GM12878 (cell line): Measurements from ENCODE around the gene STAT5B. TPM values are rescaled to one million over a fixed set of nuclear protein-coding genes. Genes with fewer than 3 reads are reported as not detected.
A peak's percentile ranks its signal among the peaks of the same experiment; 100 is the strongest.

Experiments
- CBX5 ChIP-seq: sonication (generic); IDR thresholded peaks from 2 replicates; pipeline ENCODE4 v1.6.1; 2016; ENCODE audit warnings: low read depth, moderate library complexity, mild to moderate bottlenecking, inconsistent platforms
- EED ChIP-seq: sonication (generic); IDR thresholded peaks from 2 replicates; pipeline ENCODE4 v1.6.1; 2016; ENCODE audit warnings: antibody characterized with exemption, low read depth
- EGR1 ChIP-seq, 2 experiments: IDR thresholded peaks; 1 replicate in 1 of 2; 2 replicates in 1 of 2; pipeline ENCODE4 v1.6.1; 2011 to 2012; ENCODE audit warnings: low read depth in 2 of 2, low read length in 2 of 2, borderline replicate concordance in 1 of 2, mild to moderate bottlenecking in 1 of 2, moderate library complexity in 1 of 2
- ESRRA ChIP-seq: IDR thresholded peaks from 2 replicates; pipeline ENCODE4 v1.6.1; 2012; ENCODE audit warnings: mild to moderate bottlenecking, low read length, improper control_type of control experiment
- IKZF1 ChIP-seq: fragments of 450-650 bp; conservative IDR thresholded peaks from 2 replicates; pipeline ENCODE4 v1.6.1; 2017; ENCODE audit warnings: antibody characterized with exemption, mild to moderate bottlenecking
- MXI1 ChIP-seq: fragments of 150-350 bp; IDR thresholded peaks from 2 replicates; pipeline ENCODE4 v1.6.1; 2011; ENCODE audit warnings: low read depth, mild to moderate bottlenecking, inconsistent platforms, low read length, improper control_type of control experiment
- NBN ChIP-seq: fragments of 450-650 bp; IDR thresholded peaks from 2 replicates; pipeline ENCODE4 v1.6.1; 2016
- PML ChIP-seq: IDR thresholded peaks from 2 replicates; pipeline ENCODE4 v1.6.1; 2012; ENCODE audit warnings: low read length, inconsistent platforms
- RB1 ChIP-seq: fragments of 450-650 bp; formaldehyde crosslinking; IDR thresholded peaks from 2 replicates; pipeline ENCODE4 v1.6.1; 2017; ENCODE audit warnings: mild to moderate bottlenecking, borderline replicate concordance
- RELA ChIP-seq: fragments of 450-650 bp; IDR thresholded peaks from 2 replicates; pipeline ENCODE4 v1.8.0; 2014; ENCODE audit warnings: borderline replicate concordance; ENCODE audit not compliant: partially characterized antibody
- REST ChIP-seq: IDR thresholded peaks from 2 replicates; pipeline ENCODE4 v1.6.1; 2012; ENCODE audit warnings: mild to moderate bottlenecking, low read depth, low read length
- SMAD5 ChIP-seq: IDR thresholded peaks from 2 replicates; pipeline ENCODE4 v1.6.1; 2016; ENCODE audit warnings: antibody characterized with exemption, low read depth
- SPI1 ChIP-seq: IDR thresholded peaks from 2 replicates; pipeline ENCODE4 v1.6.1; 2011; ENCODE audit warnings: low read depth, mild to moderate bottlenecking, low read length, moderate library complexity, borderline replicate concordance; ENCODE audit not compliant: insufficient read depth
- TARDBP ChIP-seq: IDR thresholded peaks from 2 replicates; pipeline ENCODE4 v1.6.1; 2016; ENCODE audit warnings: borderline replicate concordance
- ZBED1 ChIP-seq: IDR thresholded peaks from 2 replicates; pipeline ENCODE4 v1.6.1; 2016; ENCODE audit warnings: borderline replicate concordance
- polyA plus RNA-seq, 11 experiments: library from polyadenylated mRNA; depleted of rRNA in 4 of 11; unstranded in 6 of 11; stranded (reverse) in 5 of 11; fragments of >200 nt; fragmentation: Nextera tagmentation in 4 of 11; fragmentation: Illumina TruSeq in 1 of 11; extraction: Ambion mirVana in 4 of 11; extraction: Trizol in 1 of 11; gene quantifications; 1 replicate in 1 of 11; 2 replicates in 10 of 11; pipeline versions ENCODE4 v1.2.1 to v1.2.3, GENCODE V29; 2011 to 2016; ENCODE audit warnings: inconsistent platforms in 2 of 11, missing spikeins in 2 of 11, low read depth in 1 of 11
- total RNA-seq, 4 experiments: library from RNA; depleted of rRNA in 3 of 4; stranded (reverse); fragments of >200 nt in 3 of 4; fragmentation: Illumina TruSeq in 1 of 4; extraction: Trizol in 1 of 4; gene quantifications; 2 replicates each; pipeline versions ENCODE4 v1.2.1 to v1.2.3, GENCODE V29; 2013 to 2021
- TF ChIP-seq, protein P1 (sequence below): fragments of 450-650 bp; IDR thresholded peaks from 2 replicates; pipeline ENCODE4 v1.6.1; 2017; ENCODE audit warnings: mild to moderate bottlenecking, moderate library complexity
- TF ChIP-seq, protein P2 (sequence below): fragments of 450-650 bp; IDR thresholded peaks from 2 replicates; pipeline ENCODE4 v1.6.1; 2017; ENCODE audit warnings: mild to moderate bottlenecking, low read depth, inconsistent platforms; ENCODE audit not compliant: poor library complexity, severe bottlenecking
- TF ChIP-seq, protein P3 (sequence below): fragments of 450-650 bp; formaldehyde crosslinking; IDR thresholded peaks from 2 replicates; pipeline ENCODE4 v1.4.0; 2020; ENCODE audit warnings: mild to moderate bottlenecking, moderate library complexity

The STAT5B gene
- total and polyA plus RNA-seq, 10 of the 15 experiments (the other 5 are each of a cell fraction or from before 2014, with no cell fraction given), result 11.0 to 69.6 (median 46.7) TPM

DNA sequence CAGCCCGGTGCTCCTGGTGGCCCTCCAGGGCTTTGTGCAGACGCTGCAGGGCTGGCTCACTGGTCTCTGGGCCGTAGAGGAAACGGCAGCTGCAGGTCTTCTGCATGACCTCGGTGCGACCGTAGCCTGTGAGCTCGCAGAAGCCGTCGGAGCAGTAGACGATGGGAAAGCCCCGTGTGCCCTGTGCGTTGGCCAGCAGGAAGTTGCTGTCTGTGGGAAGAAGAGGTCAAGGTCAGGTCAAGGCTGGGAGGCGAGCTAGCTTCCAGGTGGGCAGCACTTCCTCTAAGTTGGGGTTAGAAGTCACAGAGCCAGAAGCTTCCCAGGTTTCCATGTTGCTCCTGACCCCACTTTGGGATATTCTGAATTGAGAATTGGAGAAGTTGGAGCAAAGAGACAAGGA is 97.4 kb downstream of the STAT5B start (continued):
- TF ChIP-seq, protein P1, sequence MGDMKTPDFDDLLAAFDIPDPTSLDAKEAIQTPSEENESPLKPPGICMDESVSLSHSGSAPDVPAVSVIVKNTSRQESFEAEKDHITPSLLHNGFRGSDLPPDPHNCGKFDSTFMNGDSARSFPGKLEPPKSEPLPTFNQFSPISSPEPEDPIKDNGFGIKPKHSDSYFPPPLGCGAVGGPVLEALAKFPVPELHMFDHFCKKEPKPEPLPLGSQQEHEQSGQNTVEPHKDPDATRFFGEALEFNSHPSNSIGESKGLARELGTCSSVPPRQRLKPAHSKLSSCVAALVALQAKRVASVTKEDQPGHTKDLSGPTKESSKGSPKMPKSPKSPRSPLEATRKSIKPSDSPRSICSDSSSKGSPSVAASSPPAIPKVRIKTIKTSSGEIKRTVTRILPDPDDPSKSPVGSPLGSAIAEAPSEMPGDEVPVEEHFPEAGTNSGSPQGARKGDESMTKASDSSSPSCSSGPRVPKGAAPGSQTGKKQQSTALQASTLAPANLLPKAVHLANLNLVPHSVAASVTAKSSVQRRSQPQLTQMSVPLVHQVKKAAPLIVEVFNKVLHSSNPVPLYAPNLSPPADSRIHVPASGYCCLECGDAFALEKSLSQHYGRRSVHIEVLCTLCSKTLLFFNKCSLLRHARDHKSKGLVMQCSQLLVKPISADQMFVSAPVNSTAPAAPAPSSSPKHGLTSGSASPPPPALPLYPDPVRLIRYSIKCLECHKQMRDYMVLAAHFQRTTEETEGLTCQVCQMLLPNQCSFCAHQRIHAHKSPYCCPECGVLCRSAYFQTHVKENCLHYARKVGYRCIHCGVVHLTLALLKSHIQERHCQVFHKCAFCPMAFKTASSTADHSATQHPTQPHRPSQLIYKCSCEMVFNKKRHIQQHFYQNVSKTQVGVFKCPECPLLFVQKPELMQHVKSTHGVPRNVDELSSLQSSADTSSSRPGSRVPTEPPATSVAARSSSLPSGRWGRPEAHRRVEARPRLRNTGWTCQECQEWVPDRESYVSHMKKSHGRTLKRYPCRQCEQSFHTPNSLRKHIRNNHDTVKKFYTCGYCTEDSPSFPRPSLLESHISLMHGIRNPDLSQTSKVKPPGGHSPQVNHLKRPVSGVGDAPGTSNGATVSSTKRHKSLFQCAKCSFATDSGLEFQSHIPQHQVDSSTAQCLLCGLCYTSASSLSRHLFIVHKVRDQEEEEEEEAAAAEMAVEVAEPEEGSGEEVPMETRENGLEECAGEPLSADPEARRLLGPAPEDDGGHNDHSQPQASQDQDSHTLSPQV, result no peak
- TF ChIP-seq EGR1 (IDR thresholded peaks at IDR 0.05; ENCODE audit: borderline replicate concordance in 1 of 2, low read depth in 2 of 2, low read length in 2 of 2), result no peak
- TF ChIP-seq SPI1, result peak; percentile 36; the same call in 1 of the 2 replicates
- TF ChIP-seq IKZF1, result peak; percentile 79; the same call in 1 of the 2 replicates
- TF ChIP-seq, protein P2, sequence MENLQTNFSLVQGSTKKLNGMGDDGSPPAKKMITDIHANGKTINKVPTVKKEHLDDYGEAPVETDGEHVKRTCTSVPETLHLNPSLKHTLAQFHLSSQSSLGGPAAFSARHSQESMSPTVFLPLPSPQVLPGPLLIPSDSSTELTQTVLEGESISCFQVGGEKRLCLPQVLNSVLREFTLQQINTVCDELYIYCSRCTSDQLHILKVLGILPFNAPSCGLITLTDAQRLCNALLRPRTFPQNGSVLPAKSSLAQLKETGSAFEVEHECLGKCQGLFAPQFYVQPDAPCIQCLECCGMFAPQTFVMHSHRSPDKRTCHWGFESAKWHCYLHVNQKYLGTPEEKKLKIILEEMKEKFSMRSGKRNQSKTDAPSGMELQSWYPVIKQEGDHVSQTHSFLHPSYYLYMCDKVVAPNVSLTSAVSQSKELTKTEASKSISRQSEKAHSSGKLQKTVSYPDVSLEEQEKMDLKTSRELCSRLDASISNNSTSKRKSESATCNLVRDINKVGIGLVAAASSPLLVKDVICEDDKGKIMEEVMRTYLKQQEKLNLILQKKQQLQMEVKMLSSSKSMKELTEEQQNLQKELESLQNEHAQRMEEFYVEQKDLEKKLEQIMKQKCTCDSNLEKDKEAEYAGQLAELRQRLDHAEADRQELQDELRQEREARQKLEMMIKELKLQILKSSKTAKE, result peak; percentile 90
- TF ChIP-seq REST, result no peak
- no peak for TF ChIP-seq TARDBP
- no peak for TF ChIP-seq MXI1
- TF ChIP-seq ZBED1, result no peak
- TF ChIP-seq ESRRA, result peak; percentile 96
- TF ChIP-seq PML, result no peak
- TF ChIP-seq, protein P3, sequence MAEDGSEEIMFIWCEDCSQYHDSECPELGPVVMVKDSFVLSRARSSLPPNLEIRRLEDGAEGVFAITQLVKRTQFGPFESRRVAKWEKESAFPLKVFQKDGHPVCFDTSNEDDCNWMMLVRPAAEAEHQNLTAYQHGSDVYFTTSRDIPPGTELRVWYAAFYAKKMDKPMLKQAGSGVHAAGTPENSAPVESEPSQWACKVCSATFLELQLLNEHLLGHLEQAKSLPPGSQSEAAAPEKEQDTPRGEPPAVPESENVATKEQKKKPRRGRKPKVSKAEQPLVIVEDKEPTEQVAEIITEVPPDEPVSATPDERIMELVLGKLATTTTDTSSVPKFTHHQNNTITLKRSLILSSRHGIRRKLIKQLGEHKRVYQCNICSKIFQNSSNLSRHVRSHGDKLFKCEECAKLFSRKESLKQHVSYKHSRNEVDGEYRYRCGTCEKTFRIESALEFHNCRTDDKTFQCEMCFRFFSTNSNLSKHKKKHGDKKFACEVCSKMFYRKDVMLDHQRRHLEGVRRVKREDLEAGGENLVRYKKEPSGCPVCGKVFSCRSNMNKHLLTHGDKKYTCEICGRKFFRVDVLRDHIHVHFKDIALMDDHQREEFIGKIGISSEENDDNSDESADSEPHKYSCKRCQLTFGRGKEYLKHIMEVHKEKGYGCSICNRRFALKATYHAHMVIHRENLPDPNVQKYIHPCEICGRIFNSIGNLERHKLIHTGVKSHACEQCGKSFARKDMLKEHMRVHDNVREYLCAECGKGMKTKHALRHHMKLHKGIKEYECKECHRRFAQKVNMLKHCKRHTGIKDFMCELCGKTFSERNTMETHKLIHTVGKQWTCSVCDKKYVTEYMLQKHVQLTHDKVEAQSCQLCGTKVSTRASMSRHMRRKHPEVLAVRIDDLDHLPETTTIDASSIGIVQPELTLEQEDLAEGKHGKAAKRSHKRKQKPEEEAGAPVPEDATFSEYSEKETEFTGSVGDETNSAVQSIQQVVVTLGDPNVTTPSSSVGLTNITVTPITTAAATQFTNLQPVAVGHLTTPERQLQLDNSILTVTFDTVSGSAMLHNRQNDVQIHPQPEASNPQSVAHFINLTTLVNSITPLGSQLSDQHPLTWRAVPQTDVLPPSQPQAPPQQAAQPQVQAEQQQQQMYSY (CRISPR knock-in tag), result no peak
- TF ChIP-seq EED, result peak; percentile 69; the same call in 1 of the 2 replicates
- no peak for TF ChIP-seq RB1
- no peak for TF ChIP-seq SMAD5
- TF ChIP-seq NBN, result no peak
- TF ChIP-seq CBX5, result no peak
- TF ChIP-seq RELA, result peak; percentile 56
